GM12874 (cell line): Measurements from ENCODE around the gene FILIP1.

Experiments
- TF ChIP-seq, protein P1 (sequence below): IDR thresholded peaks from 2 replicates; pipeline ENCODE4 v1.5.1; 2011; ENCODE audit warnings: low read depth, mild to moderate bottlenecking, control low read depth, low read length, moderate library complexity; ENCODE audit not compliant: insufficient read depth

FILIP1 gene

DNA sequence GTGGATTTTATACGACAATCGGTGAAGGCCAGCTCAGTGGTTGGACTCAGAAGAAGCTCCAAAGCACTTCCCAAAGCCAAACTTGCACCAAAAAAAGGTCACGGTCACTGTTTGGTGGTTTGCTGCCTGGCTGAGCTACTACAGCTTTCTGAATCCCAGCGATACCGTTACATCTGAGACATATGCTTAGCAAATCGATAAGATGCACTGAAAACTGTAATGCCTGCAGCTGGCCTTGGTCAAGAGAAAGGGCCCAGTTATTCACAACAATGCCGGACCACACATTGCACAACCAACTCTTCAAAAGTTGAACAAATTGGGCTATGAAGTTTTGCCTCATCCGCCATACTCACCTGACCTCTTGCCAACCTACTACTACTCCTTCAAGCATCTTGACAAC is 70.2 kb downstream of the FILIP1 start:
- TF ChIP-seq, protein P1, sequence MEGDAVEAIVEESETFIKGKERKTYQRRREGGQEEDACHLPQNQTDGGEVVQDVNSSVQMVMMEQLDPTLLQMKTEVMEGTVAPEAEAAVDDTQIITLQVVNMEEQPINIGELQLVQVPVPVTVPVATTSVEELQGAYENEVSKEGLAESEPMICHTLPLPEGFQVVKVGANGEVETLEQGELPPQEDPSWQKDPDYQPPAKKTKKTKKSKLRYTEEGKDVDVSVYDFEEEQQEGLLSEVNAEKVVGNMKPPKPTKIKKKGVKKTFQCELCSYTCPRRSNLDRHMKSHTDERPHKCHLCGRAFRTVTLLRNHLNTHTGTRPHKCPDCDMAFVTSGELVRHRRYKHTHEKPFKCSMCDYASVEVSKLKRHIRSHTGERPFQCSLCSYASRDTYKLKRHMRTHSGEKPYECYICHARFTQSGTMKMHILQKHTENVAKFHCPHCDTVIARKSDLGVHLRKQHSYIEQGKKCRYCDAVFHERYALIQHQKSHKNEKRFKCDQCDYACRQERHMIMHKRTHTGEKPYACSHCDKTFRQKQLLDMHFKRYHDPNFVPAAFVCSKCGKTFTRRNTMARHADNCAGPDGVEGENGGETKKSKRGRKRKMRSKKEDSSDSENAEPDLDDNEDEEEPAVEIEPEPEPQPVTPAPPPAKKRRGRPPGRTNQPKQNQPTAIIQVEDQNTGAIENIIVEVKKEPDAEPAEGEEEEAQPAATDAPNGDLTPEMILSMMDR, result no peak

DNA sequence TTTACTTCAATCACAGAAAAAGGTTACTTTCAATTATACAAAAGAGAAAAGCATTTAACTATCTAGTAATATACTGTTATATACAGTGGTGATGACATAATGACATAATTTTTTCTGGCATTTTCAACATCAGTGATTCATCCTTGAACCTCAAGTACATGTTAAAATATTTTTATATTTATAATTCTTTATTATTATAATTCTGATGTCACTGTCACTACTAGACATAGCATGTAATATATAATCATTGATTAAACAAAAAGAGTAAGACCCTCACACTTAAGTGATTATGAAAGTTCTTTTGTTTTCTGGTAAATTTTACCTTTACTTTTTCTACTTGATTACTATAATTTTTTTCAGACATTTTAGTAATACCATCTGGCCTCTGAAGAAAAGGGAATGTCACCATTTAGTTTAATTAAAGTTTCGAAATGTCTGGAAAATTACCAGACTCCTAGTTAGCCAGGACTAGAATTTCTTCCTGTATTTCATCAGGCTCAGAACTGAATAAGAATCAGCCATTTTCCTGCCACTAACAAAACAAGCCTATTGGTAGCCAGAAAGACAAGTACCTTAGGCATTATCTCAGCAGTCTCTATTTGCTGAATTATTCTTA is 71.5 kb downstream of the FILIP1 start:
- TF ChIP-seq, protein P1, result no peak

DNA sequence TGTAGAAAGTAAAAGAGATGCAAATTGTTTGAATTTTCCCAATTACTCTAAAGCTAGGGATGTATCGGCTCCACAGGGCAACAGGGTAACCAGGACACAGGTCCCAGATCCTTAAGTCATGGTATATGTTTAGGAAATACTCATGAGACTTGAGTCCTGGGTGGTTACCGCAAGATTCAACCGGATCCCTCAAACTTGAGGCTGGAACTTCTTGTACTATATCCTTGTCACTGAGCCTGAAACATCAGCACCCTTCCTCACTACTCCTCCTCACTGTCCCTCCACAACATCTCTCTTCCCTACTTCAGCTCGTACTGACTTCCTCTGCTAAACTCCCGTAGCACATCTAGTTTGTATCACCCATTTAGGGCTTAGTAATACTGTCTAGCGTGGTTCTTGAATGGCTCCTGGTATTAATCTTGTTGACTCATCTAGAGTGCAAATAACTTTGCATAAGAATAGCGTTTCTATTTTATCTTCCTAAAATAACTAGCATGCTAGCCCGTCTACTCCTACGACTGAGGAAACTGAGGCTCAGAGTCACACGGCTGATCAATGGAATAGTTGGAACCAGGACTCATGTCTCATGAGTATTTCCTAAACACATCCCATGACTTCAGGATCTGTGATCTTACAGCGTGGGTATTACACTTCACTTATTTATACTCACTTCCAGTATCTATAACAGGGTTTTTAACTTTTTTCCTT is 72.1 kb downstream of the FILIP1 start:
- TF ChIP-seq, protein P1, result no peak

DNA sequence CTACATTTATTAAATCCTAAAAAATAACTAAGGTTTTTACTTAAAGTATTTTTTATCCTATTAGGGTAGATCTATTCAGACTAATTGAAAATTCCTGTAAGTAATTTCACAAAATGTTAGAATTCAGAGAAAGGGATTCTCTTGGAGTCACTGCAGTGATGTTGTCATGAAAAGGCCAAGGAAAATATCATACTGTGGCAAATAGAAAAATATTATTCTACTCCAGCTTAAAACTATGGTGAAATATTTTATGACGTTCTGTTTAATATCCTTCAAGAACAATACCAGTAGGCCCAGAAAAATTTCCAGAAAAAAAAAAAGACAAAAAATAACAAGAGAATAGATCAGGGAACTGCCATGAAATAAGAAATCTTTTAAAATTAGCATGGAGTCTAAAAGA is 73.6 kb downstream of the FILIP1 start:
- TF ChIP-seq, protein P1, result no peak

DNA sequence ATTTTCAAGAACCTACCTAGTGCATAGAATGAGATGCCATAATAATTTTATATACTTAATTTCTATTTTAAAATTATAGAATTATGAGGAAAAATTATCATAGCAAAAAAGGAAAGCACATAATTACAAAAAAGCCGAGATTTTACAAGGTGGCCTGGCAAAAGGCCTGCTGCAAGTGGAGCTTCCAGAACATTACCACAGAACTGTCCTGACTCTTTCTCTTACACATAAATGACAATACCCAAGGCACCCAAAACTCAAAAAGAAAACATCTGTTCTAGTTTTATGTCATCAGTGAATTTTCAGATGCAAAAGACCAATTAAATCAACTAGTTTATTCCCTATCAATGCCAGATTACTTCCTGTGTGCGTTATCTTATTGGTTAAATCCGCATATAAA is 74.2 kb downstream of the FILIP1 start:
- TF ChIP-seq, protein P1, result no peak

DNA sequence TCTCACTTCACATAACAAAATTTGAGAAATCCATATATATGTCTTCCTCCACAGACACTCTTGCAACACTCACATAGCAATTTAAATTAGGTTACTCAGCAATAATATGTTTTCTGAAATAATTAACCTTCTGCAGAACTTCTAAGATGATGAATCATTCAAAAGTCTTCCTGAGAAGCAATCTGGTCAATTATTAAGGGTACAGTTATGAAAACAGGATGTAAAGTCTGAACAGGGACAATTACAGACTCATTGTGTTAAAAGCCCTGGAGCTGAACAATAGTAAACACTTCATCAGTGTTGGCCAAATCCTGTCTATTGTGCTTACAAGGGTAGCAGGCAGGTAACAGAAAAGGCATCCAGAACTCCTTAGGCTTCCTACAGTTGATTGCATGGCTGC is 75.4 kb downstream of the FILIP1 start:
- TF ChIP-seq, protein P1, result no peak

DNA sequence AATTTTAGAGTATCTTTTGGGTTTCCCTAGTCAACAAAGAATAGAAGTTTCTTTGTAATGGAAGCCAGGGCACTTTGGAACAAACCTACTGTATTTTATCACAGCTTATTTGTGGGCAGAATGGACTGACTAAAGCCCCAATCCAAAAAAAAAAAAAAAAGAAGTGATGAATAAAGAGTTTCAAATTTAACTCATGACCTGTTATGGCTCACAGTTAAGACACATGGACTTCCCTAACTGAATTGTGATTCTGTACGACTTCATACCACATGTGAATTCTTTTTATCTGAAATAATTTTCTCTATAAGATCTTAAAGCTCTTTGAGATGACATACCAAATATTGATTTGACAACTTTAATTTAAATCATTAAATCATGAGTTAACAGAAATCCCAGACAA is 77.2 kb downstream of the FILIP1 start:
- TF ChIP-seq, protein P1, result no peak
